ENCODE data around the gene GRPEL2. TPM values are rescaled to one million over a fixed set of nuclear protein-coding genes. Genes with fewer than 3 reads are reported as not detected.

The GRPEL2 gene
- total and polyA plus RNA-seq, 2 of the 8 experiments (the other 6 are each of a cell fraction or from before 2014, with no cell fraction given) = 11.2 to 52.2 TPM

DNA sequence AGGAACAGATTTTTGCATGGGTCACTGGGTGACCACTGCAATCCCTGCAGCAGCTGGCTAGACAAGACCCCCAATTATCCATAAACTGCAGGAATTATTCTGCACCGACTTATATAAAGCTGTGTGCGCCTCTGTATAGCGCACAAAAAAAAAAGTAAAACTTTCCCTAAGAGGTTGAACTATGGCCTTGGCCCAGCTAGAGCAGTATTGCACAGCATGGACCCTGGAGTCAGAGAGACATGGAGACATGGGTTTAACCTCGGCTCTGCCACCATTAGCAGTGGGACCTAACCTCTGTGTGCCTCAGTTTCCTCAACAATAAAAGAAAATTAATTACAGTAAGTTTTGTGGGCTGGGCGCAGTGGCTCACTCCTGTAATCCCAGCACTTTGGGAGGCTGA, 17.1 kb upstream of the GRPEL2 start:
- no peaks in the 10 kb centered on the region for H4K20me1 ChIP-seq (replicated peaks in 1 of 2; ENCODE audit: control insufficient read depth in 1 of 2, insufficient read depth in 2 of 2, low read length in 2 of 2)
- no peak overlapping the region for H4K5ac ChIP-seq (ENCODE audit: insufficient read length, low read depth, low read length)
- H2BK120ac ChIP-seq (replicated peaks; ENCODE audit: low read depth, low read length) = no peak overlapping the region
- H3K23ac ChIP-seq (ENCODE audit: insufficient read length) = no peak overlapping the region
- no peak for DNase-seq (ENCODE audit: low read depth in 1 of 2, low spot score in 2 of 2)
- no peak overlapping the region for H4K91ac ChIP-seq (replicated peaks; ENCODE audit: insufficient read length, low read length)
- no peak overlapping the region for H2BK15ac ChIP-seq (ENCODE audit: low read length)
- FAIRE-seq = no peak
- no peak overlapping the region for H3K4me2 ChIP-seq (ENCODE audit: insufficient read depth in 1 of 2, low read depth in 2 of 2, low read length in 2 of 2)
- no peak overlapping the region for H2AFZ ChIP-seq (ENCODE audit: low read length)
- H3K23me2 ChIP-seq (ENCODE audit: low read depth, low read length) = no peaks in the 10 kb centered on the region
- H3K27ac ChIP-seq (ENCODE audit: low read depth, low read length) = no peak overlapping the region
- TF ChIP-seq, protein P1, sequence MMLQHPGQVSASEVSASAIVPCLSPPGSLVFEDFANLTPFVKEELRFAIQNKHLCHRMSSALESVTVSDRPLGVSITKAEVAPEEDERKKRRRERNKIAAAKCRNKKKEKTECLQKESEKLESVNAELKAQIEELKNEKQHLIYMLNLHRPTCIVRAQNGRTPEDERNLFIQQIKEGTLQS (IDR thresholded peaks at IDR 0.05; ENCODE audit: insufficient read depth, low read depth, low read length) = no peak
- TF ChIP-seq RXRA (IDR thresholded peaks at IDR 0.05; ENCODE audit: insufficient read depth, low read depth, low read length) (no peak), CBX5 (IDR thresholded peaks at IDR 0.05; ENCODE audit: low read depth, low read length) (no peak), PHF8 (conservative IDR thresholded peaks at IDR 0.05; ENCODE audit: low read depth, low read length) (no peak)
- H3K9ac ChIP-seq (replicated peaks in 1 of 4; ENCODE audit: extremely low read depth in 1 of 4, low read depth in 3 of 4, low read length in 3 of 4) = no peak overlapping the region
- H3K4me1 ChIP-seq (replicated peaks in 1 of 4; ENCODE audit: control insufficient read depth in 3 of 4, insufficient read depth in 4 of 4, low read length in 3 of 4) = no peaks in the 10 kb centered on the region
- H3K4me3 ChIP-seq (ENCODE audit: extremely low read depth in 1 of 4, insufficient read depth in 2 of 4, low read depth in 3 of 4, low read length in 4 of 4) = no peak overlapping the region
- H3K36me3 ChIP-seq (ENCODE audit: control insufficient read depth in 2 of 4, insufficient read depth in 4 of 4, low read length in 3 of 4) = no peaks in the 10 kb centered on the region
- no peak overlapping the region for H2BK5ac ChIP-seq (ENCODE audit: low read depth, low read length)
- H3K56ac ChIP-seq (replicated peaks; ENCODE audit: insufficient read length, low read depth, low read length) = no peak overlapping the region
- WGBS, 2 experiments (ENCODE audit: extremely low coverage in 1 of 2, insufficient coverage in 1 of 2, insufficient read length in 1 of 2, insufficient replicate concordance in 2 of 2, low coverage in 1 of 2, low lambda C conversion rate in 2 of 2, missing lambda C conversion rate in 1 of 2) = 97% methylated on average over 5 of the region's 5 CpGs; no CpG with 5 or more reads in 1 of the 2 experiments
- H2AK5ac ChIP-seq (ENCODE audit: low read depth, low read length) = no peak overlapping the region
- no peak overlapping the region for H2BK12ac ChIP-seq (ENCODE audit: low read depth, low read length)
- H3K27me3 ChIP-seq (replicated peaks in 1 of 4; ENCODE audit: control insufficient read depth in 3 of 4, extremely low read depth in 1 of 4, insufficient read depth in 3 of 4, low read length in 3 of 4) = no peaks in the 10 kb centered on the region
- H3K9me3 ChIP-seq (ENCODE audit: insufficient read depth in 2 of 2, low read depth in 1 of 2, low read length in 1 of 2) = no peaks in the 10 kb centered on the region
- no peak overlapping the region for H4K8ac ChIP-seq (ENCODE audit: extremely low read depth, insufficient read depth, low read length)
- no peaks in the 10 kb centered on the region for H3K79me2 ChIP-seq (ENCODE audit: control insufficient read depth in 1 of 2, insufficient read depth in 2 of 2, low read length in 2 of 2)
- no peak overlapping the region for H3K18ac ChIP-seq (ENCODE audit: extremely low read depth, low read length)
- H3K4ac ChIP-seq (replicated peaks; ENCODE audit: insufficient read length, low read depth, low read length) = no peak overlapping the region
- H3K79me1 ChIP-seq (ENCODE audit: low read depth, low read length) = no peaks in the 10 kb centered on the region
- no peak overlapping the region for H3K14ac ChIP-seq (ENCODE audit: insufficient read length)
- no peak overlapping the region for H2BK20ac ChIP-seq (ENCODE audit: low read length)
- ChIA-PET POLR2A (ENCODE audit: partially characterized antibody) (no interaction called here), CTCF (ENCODE audit: partially characterized antibody) (interaction anchor here (1.1 to 1.4 kb wide), 2 partner anchors 11 to 27 kb away, joined by 3 to 4 read pairs; no protein-coding TSS in a partner anchor)

All from H1 (cell line).